ENCODE data around the gene TP53I3. TPM values are rescaled to one million over a fixed set of nuclear protein-coding genes. Genes with fewer than 3 reads are reported as not detected.

TP53I3 gene
- total and polyA plus RNA-seq, 2 donors (not counting 3 experiments of a cell fraction or from before 2014, with no cell fraction given), result 94.2 to 116 TPM

- no peak for TF ChIP-seq FOS (IDR thresholded peaks at IDR 0.05; ENCODE audit: borderline replicate concordance, insufficient read depth, low read length)
- TF ChIP-seq JUN (IDR thresholded peaks at IDR 0.05; ENCODE audit: borderline replicate concordance, insufficient read depth, insufficient read length, low read depth), result no peak
- TF ChIP-seq GATA2 (IDR thresholded peaks at IDR 0.05; ENCODE audit: insufficient read depth, insufficient read length, low read depth, low read length), result no peak
- TF ChIP-seq, protein P1, sequence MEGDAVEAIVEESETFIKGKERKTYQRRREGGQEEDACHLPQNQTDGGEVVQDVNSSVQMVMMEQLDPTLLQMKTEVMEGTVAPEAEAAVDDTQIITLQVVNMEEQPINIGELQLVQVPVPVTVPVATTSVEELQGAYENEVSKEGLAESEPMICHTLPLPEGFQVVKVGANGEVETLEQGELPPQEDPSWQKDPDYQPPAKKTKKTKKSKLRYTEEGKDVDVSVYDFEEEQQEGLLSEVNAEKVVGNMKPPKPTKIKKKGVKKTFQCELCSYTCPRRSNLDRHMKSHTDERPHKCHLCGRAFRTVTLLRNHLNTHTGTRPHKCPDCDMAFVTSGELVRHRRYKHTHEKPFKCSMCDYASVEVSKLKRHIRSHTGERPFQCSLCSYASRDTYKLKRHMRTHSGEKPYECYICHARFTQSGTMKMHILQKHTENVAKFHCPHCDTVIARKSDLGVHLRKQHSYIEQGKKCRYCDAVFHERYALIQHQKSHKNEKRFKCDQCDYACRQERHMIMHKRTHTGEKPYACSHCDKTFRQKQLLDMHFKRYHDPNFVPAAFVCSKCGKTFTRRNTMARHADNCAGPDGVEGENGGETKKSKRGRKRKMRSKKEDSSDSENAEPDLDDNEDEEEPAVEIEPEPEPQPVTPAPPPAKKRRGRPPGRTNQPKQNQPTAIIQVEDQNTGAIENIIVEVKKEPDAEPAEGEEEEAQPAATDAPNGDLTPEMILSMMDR (IDR thresholded peaks at IDR 0.05; ENCODE audit: extremely low read depth in 1 of 2, insufficient read depth in 1 of 2, low read depth in 1 of 2, low read length in 2 of 2), result no peak
- TF ChIP-seq POLR2AphosphoS5 (IDR thresholded peaks at IDR 0.05; ENCODE audit: insufficient read depth, low read depth, low read length), result no peak
- no peak for TF ChIP-seq MYC (IDR thresholded peaks at IDR 0.05; ENCODE audit: low read depth, low read length)
- no peak for TF ChIP-seq MAX (IDR thresholded peaks at IDR 0.05; ENCODE audit: insufficient read depth, insufficient read length)
- TF ChIP-seq POLR2A (IDR thresholded peaks at IDR 0.05; ENCODE audit: low read depth, low read length), result no peak
- no peak for TF ChIP-seq EZH2 (IDR thresholded peaks at IDR 0.05; ENCODE audit: borderline replicate concordance, low read depth, low read length, severe bottlenecking)
- no TSS peak for BruUV-seq (replicated peaks)
- H3K9ac ChIP-seq (replicated peaks; ENCODE audit: extremely low read depth, insufficient read depth, low read length), result no peak overlapping the region
- no peak overlapping the region for H2AFZ ChIP-seq (ENCODE audit: low read depth, low read length)
- no peaks in the 10 kb centered on the region for H4K20me1 ChIP-seq (replicated peaks; ENCODE audit: control insufficient read depth, extremely low read depth, insufficient read depth, low read length)
- intact Hi-C loops (cut with micrococcal nuclease), result no loop called here
- peaks cover 2% of the 10 kb centered on the region for H3K9me3 ChIP-seq (replicated peaks; ENCODE audit: control insufficient read depth, insufficient read depth, low read length)
- H3K4me2 ChIP-seq (ENCODE audit: insufficient read depth, low read length), result no peak overlapping the region
- H3K4me3 ChIP-seq (replicated peaks in 1 of 3; ENCODE audit: insufficient read depth in 1 of 3, low read depth in 1 of 3, low read length in 3 of 3), result no peak overlapping the region
- ChIA-PET POLR2A (no interaction called here), CTCF (no interaction called here)
- no peaks in the 10 kb centered on the region for H3K27me3 ChIP-seq (ENCODE audit: control insufficient read depth in 2 of 2, insufficient read depth in 2 of 2, low read length in 2 of 2)
- H3K9me1 ChIP-seq (replicated peaks; ENCODE audit: control insufficient read depth, extremely low read depth, insufficient read depth, low read length), result no peaks in the 10 kb centered on the region
- H3K27ac ChIP-seq (ENCODE audit: insufficient read depth, low read depth, low read length), result no peak overlapping the region
- no peak for FAIRE-seq
- H3K79me2 ChIP-seq (ENCODE audit: control insufficient read depth, insufficient read depth, low read length), result no peaks in the 10 kb centered on the region
- no peaks in the 10 kb centered on the region for H3K4me1 ChIP-seq (ENCODE audit: control insufficient read depth, extremely low read depth, insufficient read depth, low read length)
- dilution Hi-C loops (cut with MboI; ENCODE audit: extremely low pct_ligation_motif_present, low sequenced_read_pairs), result no loop called here
- no peaks in the 10 kb centered on the region for H3K36me3 ChIP-seq (ENCODE audit: control insufficient read depth in 2 of 2, extremely low read depth in 1 of 2, insufficient read depth in 2 of 2, low read length in 2 of 2)
- no peak for DNase-seq (ENCODE audit: low read depth, low spot score)
Observed at GRCh38 chr2:24132543-24132942, 47.9 kb upstream of the TP53I3 start.
